ENCODE data around the gene IPO4. TPM values are rescaled to one million over a fixed set of nuclear protein-coding genes. Genes with fewer than 3 reads are reported as not detected.

IPO4 gene
- total RNA-seq, 4 donors from 2014 or later: 12.1 to 60.0 (median 17.3) TPM

DNA sequence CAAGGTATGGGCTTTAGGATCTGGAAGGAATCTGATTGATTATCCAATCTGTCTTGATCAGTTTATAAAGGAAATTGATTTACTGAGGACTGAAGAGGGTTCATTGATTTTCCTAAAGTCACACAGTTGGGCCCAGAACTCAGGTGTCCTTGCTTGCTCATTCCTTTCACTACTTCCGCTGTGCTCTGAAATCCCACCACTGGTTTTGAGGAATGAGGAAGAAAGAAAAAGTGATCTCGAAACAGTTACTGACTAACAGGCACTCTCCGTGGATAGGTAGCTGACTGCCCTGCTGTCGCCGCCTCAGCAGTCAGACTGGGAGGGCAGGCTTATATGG, 58.3 kb downstream of the IPO4 start, which contains the start of gene FITM1:
FITM1 (plus strand) TSS at position 280 of the 337 bp plus-strand sequence. CDS start 905 bp downstream, outside the sequence.
- TF ChIP-seq, protein P1, sequence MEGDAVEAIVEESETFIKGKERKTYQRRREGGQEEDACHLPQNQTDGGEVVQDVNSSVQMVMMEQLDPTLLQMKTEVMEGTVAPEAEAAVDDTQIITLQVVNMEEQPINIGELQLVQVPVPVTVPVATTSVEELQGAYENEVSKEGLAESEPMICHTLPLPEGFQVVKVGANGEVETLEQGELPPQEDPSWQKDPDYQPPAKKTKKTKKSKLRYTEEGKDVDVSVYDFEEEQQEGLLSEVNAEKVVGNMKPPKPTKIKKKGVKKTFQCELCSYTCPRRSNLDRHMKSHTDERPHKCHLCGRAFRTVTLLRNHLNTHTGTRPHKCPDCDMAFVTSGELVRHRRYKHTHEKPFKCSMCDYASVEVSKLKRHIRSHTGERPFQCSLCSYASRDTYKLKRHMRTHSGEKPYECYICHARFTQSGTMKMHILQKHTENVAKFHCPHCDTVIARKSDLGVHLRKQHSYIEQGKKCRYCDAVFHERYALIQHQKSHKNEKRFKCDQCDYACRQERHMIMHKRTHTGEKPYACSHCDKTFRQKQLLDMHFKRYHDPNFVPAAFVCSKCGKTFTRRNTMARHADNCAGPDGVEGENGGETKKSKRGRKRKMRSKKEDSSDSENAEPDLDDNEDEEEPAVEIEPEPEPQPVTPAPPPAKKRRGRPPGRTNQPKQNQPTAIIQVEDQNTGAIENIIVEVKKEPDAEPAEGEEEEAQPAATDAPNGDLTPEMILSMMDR (IDR thresholded peaks at IDR 0.05; ENCODE audit: low read depth): no peak

Small RNAs within 50 kb of the gene (small RNA-seq; reads per million reads assigned to genes)
- gene AL136295.4 (not detected), gene CHMP4A (not detected), gene IPO4 (not detected), gene IRF9 (not detected), gene MDP1 (not detected), gene RNA5SP383 (1.1 reads per million)

Other genes with a start within 250 kb of the IPO4 start
- 10 to 100 TPM; 42.0 to 60.7 (median 45.8) TPM for gene DHRS4, start 235.0 kb downstream of the IPO4 start, total RNA-seq
- gene DHRS4L2, start 199.9 kb downstream of the IPO4 start, total RNA-seq: 10 to 100 TPM; 13.9 to 26.4 (median 20.9) TPM
- gene CARMIL3, start 136.8 kb downstream of the IPO4 start, total RNA-seq: under 1 TPM in 3 of 4 donors, not detected in 1; 0.17 to 0.33 (median 0.22) TPM
- not detected for gene CPNE6, start 117.3 kb downstream of the IPO4 start, total RNA-seq
- gene PCK2, start 94.5 kb downstream of the IPO4 start, total RNA-seq: 100 to 1,000 TPM in 1 of 4 donors, 10 to 100 TPM in 3; 24.0 to 125 (median 53.1) TPM
- gene DCAF11, start 74.0 kb downstream of the IPO4 start, total RNA-seq: 10 to 100 TPM; 39.6 to 83.5 (median 53.2) TPM
- 1 to 10 TPM in 3 of 4 donors, not detected in 1; 1.0 to 3.0 (median 1.1) TPM for gene NRL, start 73.9 kb downstream of the IPO4 start, total RNA-seq
- under 1 TPM in 1 of 4 donors, not detected in 3; 0.68 TPM for gene FITM1, start 58.2 kb downstream of the IPO4 start, total RNA-seq
- gene PSME1, start 52.6 kb downstream of the IPO4 start, total RNA-seq: 100 to 1,000 TPM in 2 of 4 donors, 10 to 100 TPM in 2; 89.6 to 110 (median 99.7) TPM
- gene EMC9, start 47.2 kb downstream of the IPO4 start, total RNA-seq: 10 to 100 TPM in 2 of 4 donors, 1 to 10 TPM in 2; 6.7 to 16.3 (median 11.6) TPM
- 10 to 100 TPM; 34.5 to 42.8 (median 39.5) TPM for gene PSME2, start 42.2 kb downstream of the IPO4 start, total RNA-seq
- 10 to 100 TPM; 21.7 to 54.8 (median 27.4) TPM for gene RNF31, start 41.3 kb downstream of the IPO4 start, total RNA-seq
- gene IRF9, start 27.6 kb downstream of the IPO4 start, total RNA-seq: 10 to 100 TPM; 31.6 to 83.1 (median 55.9) TPM
- gene REC8, start 16.7 kb downstream of the IPO4 start, total RNA-seq: 10 to 100 TPM in 1 of 4 donors, 1 to 10 TPM in 3; 3.1 to 27.7 (median 5.5) TPM
- 10 to 100 TPM; 36.7 to 46.6 (median 41.5) TPM for gene TM9SF1, start 6.6 kb upstream of the IPO4 start, total RNA-seq
- gene TSSK4, start 16.9 kb upstream of the IPO4 start, total RNA-seq: not detected
- 100 to 1,000 TPM in 2 of 4 donors, 10 to 100 TPM in 2; 54.1 to 114 (median 82.3) TPM for gene CHMP4A, start 24.7 kb upstream of the IPO4 start, total RNA-seq
- 10 to 100 TPM; 14.3 to 30.3 (median 24.1) TPM for gene MDP1, start 27.2 kb upstream of the IPO4 start, total RNA-seq
- 100 to 1,000 TPM; 106 to 156 (median 122) TPM for gene NEDD8, start 43.6 kb upstream of the IPO4 start, total RNA-seq
- gene GMPR2, start 44.1 kb upstream of the IPO4 start, total RNA-seq: 10 to 100 TPM; 31.3 to 75.5 (median 54.3) TPM
- gene TINF2, start 53.8 kb upstream of the IPO4 start, total RNA-seq: 10 to 100 TPM; 46.1 to 68.0 (median 58.3) TPM
- 1 to 10 TPM in 1 of 4 donors, under 1 TPM in 2, not detected in 1; 0.49 to 1.3 (median 0.85) TPM for gene TGM1, start 74.4 kb upstream of the IPO4 start, total RNA-seq
- gene RABGGTA, start 82.8 kb upstream of the IPO4 start, total RNA-seq: 10 to 100 TPM; 11.9 to 34.9 (median 22.6) TPM
- 10 to 100 TPM; 22.7 to 33.0 (median 28.6) TPM for gene DHRS1, start 111.0 kb upstream of the IPO4 start, total RNA-seq
- 10 to 100 TPM; 14.3 to 19.4 (median 15.1) TPM for gene NOP9, start 111.0 kb upstream of the IPO4 start, total RNA-seq
- 10 to 100 TPM in 2 of 4 donors, 1 to 10 TPM in 2; 5.2 to 14.3 (median 10.3) TPM for gene CIDEB, start 119.2 kb upstream of the IPO4 start, total RNA-seq
- 10 to 100 TPM in 1 of 4 donors, 1 to 10 TPM in 3; 2.0 to 11.9 (median 6.4) TPM for gene LTB4R2, start 121.3 kb upstream of the IPO4 start, total RNA-seq
- 10 to 100 TPM in 1 of 4 donors, 1 to 10 TPM in 3; 4.2 to 10.9 (median 7.5) TPM for gene LTB4R, start 122.7 kb upstream of the IPO4 start, total RNA-seq
- 100 to 1,000 TPM in 1 of 4 donors, 10 to 100 TPM in 3; 16.5 to 103 (median 28.8) TPM for gene ADCY4, start 146.3 kb upstream of the IPO4 start, total RNA-seq
- 10 to 100 TPM; 10.3 to 14.3 (median 12.3) TPM for gene RIPK3, start 151.2 kb upstream of the IPO4 start, total RNA-seq
- 10 to 100 TPM; 20.9 to 33.5 (median 26.1) TPM for gene NFATC4, start 179.4 kb upstream of the IPO4 start, total RNA-seq
- gene NYNRIN, start 210.2 kb upstream of the IPO4 start, total RNA-seq: 10 to 100 TPM in 1 of 4 donors, 1 to 10 TPM in 3; 4.7 to 14.5 (median 7.8) TPM
- gene CBLN3, start 240.9 kb upstream of the IPO4 start, total RNA-seq: 1 to 10 TPM; 2.7 to 6.4 (median 4.0) TPM
- gene KHNYN, start 241.1 kb upstream of the IPO4 start, total RNA-seq: 10 to 100 TPM; 29.5 to 81.8 (median 57.2) TPM

All from subcutaneous adipose tissue (tissue), 4 donors.